Measurements from ENCODE around the gene ALKBH6.
"Not testable (repeated sequence)": the region's sequence is repeated elsewhere in the genome, so short reads cannot be mapped to it uniquely, and the experiment has no call there.

The ALKBH6 gene

GRCh38 chr19:36014012-36014924, at the start of gene ALKBH6:
TSS of gene ALKBH6 (minus strand) at chr19:36014213. CDS start at chr19:36013397, 816 bp downstream.
- DNase-seq, result peak; percentile 98 to 99

- no peak for DNase-seq
Observed at GRCh38 chr19:36061367-36061766, 47.4 kb upstream of the ALKBH6 start.

GRCh38 chr19:36060430-36060829, 46.4 kb upstream of the ALKBH6 start:
- DNase-seq, result peak in 1 of 2 experiments; percentile 10

GRCh38 chr19:36059180-36059910, 45.3 kb upstream of the ALKBH6 start:
- DNase-seq, result no peak

GRCh38 chr19:36058481-36059179, 44.6 kb upstream of the ALKBH6 start:
- DNase-seq, result no peak

DNA sequence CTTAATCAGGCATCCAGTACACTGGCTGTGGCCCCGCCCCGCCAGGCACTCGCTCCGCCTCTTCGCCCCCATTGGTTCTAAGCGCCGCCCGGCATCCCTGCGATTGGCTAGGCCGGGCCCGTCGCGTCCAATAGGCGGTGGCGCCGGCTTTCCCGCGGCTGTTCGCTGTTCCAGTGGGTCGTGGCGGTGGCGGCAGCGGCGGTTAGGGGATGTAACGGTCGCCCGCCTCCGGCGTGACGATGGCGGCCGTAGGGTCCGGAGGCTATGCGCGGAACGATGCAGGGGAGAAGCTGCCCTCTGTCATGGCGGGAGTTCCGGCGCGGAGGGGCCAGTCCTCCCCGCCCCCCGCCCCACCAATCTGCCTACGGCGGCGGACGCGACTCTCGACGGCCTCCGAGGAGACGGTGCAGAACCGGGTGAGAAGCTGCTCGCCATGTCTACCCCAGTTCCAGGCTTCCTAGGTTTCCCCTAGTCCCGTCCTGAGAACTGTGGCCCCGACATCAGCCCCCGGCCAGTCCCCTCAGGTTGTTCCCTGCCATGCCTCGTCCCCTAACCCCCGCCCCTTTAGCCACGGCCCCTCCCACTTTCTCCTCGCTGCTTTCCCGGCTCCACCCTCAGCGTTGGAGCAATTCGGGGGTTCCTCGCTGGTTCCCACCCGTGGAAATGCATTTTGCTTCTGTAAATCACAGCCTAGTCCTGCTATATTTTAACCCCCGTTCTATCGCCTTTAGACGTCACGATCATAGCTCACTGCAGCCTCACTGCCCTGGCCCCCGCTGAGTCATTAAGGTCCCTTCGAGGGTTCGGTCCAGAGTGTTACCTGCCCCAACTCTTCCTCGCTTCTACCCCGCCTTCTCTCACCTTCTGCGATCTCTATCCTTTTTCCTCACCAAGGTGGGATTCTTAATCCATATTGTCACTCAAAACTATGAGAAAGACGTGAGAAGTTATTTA, 41.0 kb upstream of the ALKBH6 start, which contains the start of gene WDR62:
WDR62 (plus strand) TSS at position 165 of the 954 bp plus-strand sequence; CDS start at position 240, 75 bp downstream.
- peak; percentile 93 to 94 for DNase-seq

DNA sequence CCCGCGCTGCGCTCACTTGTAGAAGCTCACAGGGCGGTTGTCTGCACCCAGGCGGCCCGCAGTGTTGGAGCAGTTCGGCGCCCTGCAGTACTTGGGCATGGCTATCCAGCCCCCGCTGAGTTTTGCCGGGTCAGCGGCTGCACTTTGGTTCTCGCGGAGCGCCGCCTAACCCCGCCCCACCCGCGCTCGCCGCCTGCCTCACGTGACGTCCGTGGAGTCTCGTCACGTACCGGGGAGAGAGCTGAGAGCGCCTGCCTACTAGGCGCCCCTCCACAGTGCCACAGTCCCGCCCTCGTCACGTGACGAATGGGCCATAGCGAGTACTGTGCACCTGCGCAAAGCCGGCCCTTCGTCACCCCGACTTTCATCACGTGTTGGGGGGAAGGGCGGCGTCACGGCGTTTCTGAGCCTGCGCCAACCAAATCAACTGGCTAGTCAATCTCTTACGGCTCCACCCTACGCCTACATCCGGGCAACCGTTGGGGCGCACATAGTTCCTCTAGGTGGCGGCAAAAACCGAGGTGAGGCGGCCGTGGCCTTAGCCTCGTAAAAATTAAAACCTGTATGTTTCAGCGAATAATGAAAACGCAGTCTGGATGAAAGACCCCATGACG, 40.2 kb upstream of the ALKBH6 start, which contains the start of gene THAP8:
THAP8 (minus strand) TSS at position 167 of the 614 bp plus-strand sequence; CDS start at position 99, 68 bp downstream.
- peak; percentile 98 to 100 for DNase-seq

GRCh38 chr19:36051637-36052036, 37.6 kb upstream of the ALKBH6 start:
- no peak for DNase-seq

GRCh38 chr19:36051236-36051635, 37.2 kb upstream of the ALKBH6 start:
- no peak for DNase-seq

- DNase-seq, result no peak
Observed at GRCh38 chr19:36049080-36049698, 35.2 kb upstream of the ALKBH6 start.

GRCh38 chr19:36047835-36048234, 33.8 kb upstream of the ALKBH6 start:
- no peak for DNase-seq

- DNase-seq, result no peak
Observed at GRCh38 chr19:36046443-36047050, 32.5 kb upstream of the ALKBH6 start.

- DNase-seq, result no peak
Observed at GRCh38 chr19:36043952-36044351, 29.9 kb upstream of the ALKBH6 start.

GRCh38 chr19:36041831-36042230, 27.8 kb upstream of the ALKBH6 start:
- no peak for DNase-seq

DNA sequence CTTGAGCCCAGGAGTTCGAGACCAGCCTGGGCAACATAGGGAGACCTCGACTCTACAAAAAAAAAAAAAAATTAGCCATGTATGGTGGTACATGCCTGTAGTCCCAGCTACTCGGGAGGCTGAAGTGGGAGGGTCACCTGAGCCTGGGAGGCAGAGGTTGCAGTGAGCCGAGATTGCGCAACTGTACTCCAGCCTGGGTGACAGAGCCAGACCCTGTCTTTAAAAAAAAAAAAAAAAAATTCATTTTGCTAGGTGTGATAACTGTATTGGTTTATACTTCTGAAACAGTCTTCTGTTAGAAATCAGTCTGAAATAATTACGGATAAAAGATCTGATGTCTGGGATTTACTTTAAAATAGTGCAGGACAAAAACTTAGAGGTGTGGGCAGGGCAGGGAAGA, 27.1 kb upstream of the ALKBH6 start:
- not testable (repeated sequence) for DNase-seq

DNA sequence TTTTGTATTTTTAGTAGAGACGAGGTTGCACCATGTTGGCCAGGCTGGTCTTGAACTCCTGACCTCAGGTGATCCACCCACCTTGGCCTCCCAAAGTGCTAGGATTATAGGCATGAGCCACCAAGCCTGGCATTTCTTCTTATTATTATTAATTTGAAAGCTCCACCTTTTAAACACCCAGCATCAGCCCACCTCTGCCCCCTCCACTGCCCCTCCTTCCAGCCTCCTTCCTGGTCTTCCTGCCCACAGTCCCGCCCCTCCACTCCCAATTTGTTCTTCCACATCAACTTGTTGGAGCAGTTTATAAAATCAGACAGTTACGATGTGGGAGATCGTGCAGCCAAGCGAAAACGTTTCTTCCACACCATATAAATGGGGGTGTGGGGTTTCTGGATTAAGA, 26.5 kb upstream of the ALKBH6 start:
- no peak for DNase-seq

DNA sequence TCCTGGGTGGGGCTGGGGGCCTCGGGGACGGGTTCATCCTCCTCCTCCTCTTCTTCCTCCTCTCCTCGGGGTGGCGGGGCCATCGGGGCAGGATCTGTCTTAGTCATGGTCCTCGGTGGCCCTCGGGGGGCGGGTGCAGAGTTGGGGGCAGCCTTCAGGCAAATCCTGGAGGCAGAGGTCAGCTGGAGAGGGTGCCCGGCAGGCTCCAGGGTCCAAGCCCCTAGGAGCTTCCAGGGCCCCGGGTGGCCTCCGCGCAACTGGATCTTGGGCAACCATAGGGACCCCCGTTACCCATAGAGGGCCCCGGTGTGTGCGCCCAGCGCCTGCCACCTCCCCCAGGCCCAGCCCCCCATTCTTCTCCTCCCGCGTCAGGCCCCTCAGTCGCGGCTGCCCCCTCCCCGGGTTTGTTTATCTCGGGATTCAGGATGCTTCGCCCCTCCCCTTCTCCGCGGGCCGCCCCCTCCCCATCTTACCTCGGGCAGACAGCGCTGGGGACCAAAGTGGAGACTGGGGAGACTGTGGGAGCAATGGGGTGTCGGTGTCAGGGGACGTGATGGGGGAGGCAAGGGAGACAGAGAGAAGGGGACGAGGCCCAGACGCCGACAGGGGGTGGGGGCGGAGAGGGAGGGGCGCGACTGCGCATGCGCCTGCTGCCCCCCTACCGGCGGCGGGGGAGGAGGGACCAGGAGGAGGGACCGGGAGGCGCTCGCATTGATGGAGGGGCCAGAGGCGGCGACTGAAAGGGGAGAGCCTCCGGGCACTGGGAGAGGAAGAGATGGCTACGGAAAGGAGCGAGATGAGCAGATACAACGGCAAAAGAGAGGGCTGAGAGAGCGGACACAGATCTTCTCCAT, 18.5 kb upstream of the ALKBH6 start, which contains the start of gene CLIP3:
CLIP3 (minus strand) TSS at position 623 of the 854 bp plus-strand sequence; CDS start at position 107, 516 bp downstream.
- DNase-seq, result peak; percentile 53 to 54

DNA sequence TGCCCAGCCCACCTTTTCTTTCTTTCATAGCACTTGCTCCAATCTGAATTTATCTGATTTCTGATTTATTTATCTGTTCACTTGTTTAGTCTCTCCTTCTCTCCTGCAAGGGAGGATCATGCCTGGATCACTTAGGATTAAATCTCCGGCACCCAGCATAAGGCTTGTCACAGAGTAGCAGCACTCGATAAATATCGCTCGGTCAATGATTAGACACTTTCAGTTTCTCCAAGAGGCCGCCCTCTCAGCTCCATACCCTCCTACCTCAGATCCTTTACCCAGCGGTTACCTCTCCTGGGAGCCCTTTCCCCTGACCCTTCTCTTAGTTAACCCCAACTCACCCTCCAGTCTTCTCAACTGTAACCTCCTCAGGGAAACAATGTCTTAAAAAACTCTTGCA, 17.3 kb upstream of the ALKBH6 start:
- no peak for DNase-seq
